CD4-positive, alpha-beta T cell treated with Interleukin-6 for 4 hours (primary cell): Measurements from ENCODE around the gene GPRC5B.

Experiments
- DNase-seq: peaks from one replicate; pipeline ENCODE4 v3.0.0-alpha.2; 2020; ENCODE audit warnings: mixed read lengths

Gene GPRC5B

DNA sequence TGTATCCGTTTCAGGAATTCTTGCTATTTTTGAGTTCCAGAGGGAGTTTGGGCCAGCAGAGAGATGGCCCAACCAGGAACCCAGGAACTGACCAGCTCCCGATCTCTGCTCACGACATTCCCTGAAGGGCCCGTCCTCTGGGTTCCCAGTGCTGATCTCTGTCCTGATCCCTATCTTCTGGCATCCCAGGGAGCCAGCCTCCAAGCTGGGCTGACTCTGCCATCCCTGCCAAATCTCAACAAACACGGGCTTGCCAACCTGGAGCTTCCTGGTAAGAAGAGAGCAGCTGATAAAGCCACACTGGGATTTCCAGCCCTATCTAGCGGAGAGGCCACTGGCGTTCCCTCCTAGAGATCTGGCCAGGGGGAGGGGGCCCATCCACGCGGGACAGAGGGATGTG lies 16.2 kb downstream of the GPRC5B start:
- DNase-seq: no peak

DNA sequence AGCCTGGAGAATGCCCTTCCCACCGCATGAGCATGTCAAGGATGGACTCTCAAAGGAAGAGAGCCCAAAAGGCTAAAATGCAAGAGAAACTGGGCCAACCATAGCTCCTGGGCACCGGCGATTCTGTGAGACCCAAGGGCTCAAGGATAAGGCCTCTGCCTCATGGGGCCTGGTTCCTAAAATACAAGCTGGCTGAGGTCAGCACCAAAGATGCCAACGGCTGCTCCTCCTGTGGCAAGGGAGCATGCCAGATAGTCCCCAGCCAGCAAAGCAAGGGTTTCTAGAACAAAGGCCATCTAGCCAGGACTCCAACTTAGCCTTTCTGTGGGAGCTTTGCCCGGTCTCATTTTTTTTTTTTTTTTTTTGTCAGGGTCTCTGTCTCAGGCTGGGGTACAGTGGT lies 20.1 kb downstream of the GPRC5B start:
- no peak for DNase-seq

DNA sequence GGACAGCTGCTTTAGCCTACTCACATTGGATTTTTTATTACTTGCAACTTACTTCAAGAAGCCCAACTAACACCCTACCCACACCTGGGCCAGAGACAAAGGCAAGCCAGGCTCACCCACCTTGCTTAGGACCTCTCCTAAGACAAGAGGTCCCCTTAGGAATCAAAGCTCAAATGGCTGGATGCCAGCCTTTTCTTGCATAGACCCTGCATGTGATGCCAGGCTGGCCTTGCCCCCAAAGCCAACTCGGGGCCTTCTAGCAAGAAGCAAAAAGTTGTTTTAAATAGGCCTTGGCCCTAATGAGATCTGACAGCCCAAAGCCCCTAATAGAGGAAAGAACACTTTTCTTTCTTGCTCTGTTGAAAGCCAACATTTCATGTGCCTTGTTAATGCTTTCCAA lies 20.7 kb downstream of the GPRC5B start:
- no peak for DNase-seq

DNA sequence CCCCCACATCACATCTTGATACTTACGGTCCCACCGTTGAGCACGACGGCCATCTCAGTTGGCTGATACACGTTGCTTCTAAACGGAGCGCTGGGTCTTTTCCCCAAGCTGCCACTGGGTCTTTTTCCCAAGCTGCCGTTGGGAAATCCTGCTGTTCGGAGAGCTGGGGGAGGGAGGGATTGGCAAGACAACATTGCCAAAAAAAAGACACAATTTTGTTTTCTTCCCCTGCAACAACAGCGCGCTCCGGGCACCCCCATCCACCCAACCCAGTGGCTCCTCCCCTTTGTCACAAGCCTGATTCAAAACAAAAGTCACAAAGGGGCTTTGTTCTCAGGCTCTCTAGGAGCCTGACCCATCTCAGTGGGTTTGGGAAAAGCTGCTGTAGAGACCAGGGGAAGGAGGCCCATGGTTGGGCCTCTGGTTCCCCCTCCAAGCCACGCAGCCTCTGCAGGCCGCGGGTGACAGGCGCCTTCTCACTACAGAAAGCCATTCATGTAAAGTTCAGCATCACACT lies 22.8 kb downstream of the GPRC5B start:
- DNase-seq: no peak

DNA sequence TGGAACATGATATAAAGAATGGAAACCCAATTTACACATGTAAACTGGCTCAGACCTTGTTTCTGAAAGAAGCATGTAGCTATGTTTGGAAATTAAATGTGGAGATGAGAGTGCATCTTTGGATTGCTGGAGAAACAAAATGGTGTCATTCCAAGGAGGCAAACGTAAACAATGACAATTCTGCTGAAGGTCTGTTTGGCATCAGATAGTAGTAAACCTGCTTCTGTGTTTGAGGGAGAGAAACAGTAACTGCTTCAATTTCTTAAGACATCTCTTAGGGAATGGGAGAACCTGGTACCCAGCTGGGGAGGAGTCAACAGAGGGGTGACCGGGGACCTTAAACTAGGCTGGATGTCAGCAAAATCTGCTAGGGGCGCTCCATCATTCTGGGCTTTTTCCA lies 23.5 kb downstream of the GPRC5B start:
- DNase-seq: no peak

DNA sequence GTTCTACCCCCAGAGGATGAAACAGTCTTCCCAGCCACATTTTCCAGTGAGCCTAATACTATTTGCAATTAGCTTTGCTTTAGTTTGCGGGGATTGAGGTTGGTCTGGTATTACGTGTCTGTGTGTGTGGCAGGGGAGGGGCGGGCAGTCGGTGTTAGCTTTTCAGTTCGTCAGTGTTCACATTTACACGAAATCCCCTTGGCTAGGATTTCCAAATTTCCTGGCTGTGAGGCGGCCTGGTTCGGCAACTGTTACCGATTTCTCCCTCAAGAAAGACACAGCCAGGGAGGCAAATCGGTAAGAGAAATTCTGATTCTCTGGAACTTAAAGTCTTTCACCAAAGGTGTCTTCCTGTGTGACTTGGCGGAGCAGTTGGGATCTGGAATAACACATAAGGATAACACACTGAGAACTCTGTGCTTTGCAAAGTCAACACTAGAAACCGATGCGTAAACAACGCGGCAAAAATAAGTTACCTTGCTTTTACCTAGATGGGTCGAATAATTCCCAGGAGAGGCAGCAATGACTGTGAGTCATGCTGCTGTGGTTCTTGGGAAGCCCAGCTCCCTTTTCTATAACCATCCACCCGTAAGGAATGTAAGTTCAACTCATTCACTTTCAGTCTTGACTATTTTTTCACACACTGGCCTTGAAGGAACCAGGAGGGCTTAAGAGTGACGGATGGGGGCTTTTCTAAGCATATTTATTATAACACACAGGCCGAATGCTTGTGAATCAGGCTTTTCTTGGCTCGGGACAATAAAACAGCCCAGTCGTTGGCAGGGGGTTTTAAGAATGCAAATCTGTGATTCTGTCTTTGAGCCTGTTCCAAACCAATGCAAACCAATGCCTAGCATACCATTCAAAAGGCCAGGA lies 24.2 kb downstream of the GPRC5B start:
- no peak for DNase-seq

DNA sequence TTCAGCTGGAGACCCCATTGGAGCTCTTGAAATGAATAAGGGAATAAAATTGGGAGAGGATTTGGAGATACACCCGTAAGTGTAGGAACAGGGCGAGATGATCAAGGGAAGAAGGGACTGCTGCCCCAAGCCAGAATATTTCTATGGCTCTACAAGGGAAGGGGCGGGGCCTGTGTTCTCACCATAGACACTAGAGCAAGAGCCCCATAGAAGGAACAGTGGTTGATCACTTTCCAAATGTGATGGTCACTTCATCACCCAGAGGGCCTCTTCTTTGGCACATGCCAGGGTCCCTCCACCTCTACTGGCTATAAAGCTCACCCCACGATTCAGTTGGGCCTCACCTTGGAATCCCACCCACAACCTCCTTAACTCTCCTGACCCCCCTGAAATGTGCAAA lies 25.0 kb downstream of the GPRC5B start:
- DNase-seq: no peak

DNA sequence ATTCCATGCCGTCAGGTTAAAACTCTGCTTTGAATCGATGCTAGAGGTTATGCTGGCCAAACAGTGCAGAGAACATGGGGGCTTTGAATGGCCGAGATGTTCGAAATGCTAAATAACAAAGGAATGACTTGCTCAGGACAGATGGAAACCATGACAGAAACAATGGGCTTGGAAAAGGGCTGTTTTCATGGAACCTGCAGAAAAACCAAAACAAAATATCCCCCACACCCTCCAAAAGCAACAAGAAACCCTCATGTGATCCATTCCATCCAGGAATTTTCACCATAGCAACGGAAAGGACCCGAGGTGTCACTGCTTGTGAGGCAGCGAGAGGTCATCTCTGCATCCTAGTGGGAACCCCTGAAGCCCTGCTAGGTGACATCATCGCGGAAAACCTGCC lies 25.5 kb downstream of the GPRC5B start:
- DNase-seq: no peak

DNA sequence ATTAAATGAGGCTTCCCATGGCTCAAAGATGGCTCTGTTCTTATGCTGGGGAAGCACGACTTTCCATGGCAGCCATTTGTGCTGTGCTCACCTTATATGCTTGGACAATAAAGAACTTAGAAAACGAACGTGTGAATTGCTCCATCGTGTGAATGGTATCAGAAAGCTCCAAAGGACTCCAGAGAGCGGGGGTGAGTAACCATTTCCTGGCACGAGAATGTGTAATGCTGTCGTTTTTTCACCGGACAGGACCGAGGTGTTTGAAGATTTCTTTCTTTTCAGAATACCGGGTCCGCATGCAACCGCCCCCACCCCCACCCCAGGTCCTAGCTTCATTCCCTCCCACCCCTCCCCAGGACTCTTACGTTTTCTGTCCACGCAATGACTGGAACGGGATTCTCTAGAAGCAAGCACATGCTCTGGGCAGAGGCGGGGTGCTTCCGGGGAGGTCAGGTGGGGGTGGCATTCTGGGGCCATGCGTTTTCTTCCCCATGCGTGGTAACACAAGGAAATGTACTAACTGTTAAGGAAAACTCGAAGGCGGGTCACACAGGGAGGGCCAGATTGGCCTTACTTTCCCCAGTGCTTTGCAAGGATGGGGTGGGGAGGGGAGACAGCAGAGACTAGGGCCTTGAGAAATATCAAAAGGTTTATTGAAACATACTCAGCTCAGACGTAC lies 26.2 kb downstream of the GPRC5B start:
- DNase-seq: no peak

DNA sequence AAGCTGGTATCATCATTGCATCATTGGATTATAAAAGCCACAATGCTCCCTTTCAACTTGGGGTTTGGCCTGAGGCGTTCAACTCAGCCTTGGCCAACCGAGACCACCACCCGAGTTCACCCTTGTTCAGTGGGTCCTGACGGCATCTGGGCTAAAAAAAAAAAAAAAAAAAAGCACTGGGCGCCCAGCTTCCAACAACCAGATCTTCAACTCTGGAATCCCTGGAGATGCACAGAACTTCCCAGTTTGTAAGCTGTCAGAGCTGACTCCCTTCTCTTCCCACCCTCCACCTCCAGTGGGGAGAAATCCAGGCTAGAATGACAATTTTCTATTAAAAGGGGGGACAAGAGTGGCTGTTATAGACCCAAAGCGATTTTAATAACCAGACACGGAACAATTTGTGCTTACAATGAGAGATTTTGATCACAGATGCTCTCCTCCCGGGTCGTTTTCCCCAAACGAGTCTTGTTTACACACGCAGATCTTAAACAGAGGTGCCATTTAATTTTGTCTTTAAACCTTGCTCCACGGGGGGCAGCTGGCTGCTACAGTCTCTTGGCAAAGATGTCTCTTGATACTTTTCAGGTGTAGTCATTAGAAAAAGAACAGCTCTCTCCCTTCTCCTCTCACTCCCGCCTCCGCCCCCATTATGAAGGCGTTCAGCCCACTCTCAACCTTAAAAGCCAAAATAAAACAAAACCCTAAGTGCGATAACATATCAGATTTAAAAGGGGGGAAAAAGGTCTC lies 26.9 kb downstream of the GPRC5B start:
- DNase-seq: no peak

DNA sequence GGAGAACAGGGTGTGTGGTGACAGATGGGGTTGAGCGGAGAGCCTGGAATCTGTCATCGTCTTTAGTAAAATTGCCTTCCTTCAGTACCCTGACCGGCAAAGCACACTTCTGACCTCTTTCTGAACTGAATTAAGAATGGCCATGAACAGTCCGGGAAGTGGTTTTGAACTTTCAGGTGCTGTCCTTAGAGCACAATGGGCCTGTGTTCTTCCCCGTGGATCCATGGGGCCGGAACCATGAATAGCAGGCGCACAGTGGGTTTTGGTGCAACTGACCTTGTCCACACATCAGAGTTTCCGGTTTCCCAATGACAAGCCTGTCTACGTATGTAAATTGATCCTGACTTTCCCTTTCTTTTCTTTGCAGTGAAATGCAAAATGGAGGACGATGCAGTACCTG lies 28.5 kb downstream of the GPRC5B start:
- no peak for DNase-seq

DNA sequence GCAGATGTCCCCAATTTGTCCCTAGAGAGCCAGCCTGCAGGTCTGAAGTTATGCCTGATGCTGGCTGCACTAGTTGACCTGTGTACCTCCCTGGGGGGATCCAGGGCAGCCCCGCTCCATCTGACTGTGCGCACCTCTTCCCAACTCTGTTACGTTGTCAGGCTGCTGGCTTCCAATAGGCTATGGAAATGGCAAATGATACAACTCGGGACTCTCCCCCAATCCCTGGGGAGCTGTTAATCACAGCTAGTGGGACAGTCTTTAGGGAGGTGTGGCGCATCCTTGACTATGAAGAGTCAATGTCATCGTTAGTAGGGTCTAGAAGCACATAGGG lies 30.1 kb downstream of the GPRC5B start:
- no peak for DNase-seq

DNA sequence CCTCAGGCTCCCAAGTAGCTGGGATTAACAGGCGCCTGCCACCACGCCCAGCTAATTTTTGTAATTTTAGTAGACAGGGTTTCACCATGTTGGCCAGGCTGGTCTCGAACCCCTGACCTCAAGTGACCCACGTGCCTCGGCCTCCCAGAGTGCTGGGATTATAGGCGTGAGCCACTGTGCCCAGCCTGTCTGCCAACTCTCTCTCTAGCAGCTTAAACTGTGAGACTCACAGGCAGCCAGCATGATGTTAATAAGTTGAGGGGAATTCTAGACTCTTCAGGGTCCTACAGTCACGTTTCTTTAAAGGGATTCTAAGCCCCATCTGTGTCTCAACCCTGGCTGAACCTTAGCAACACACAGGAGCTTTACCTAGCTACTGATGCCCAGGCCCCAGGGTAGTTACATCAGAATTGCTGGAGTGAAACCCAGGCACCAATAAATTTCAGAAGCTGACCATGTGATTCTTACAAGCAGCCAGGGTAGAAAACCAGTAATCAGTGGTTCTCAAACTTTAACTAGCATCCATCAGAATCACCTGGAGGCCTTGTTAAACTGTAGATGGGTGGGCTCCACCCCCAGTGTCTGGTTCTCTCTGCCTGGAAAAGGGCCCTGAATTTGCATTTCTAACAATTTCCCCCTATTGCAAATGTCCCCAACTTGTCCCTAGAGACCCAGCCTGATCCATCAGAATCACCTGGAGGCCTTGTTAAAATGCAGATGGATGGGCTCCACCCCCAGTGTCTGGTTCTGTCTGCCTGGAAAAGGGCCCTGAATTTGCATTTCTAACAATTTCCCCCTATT lies 30.7 kb downstream of the GPRC5B start:
- no peak for DNase-seq

DNA sequence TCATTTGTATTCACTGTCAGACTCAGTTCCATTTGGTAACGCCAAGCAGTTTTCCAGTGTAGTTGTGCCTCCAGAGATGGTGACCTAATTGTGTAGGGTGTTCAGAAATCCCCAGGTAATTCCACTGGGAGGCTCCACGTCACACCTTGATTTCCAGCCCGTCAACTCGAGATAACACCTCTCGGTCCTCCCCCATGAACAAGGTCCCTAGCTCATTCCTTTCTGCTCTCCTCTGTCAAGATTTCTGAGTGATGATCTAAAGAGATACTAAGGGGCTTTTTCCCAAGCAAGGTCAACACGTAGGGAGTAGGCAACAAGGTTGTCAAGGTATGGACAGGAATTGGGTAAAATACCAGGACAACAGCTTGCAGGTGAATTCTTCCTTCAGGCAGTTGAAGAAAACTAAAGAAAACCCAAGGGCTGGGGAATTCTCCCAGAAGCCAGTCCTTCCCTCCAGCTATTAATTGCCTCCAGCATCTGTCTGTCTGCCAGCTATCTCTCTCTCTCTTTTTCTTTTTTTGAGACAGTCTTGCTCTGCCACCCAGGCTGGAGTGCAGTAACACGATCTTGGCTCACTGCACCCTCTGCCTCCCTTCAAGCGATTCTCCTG lies 31.4 kb downstream of the GPRC5B start:
- no peak for DNase-seq

DNA sequence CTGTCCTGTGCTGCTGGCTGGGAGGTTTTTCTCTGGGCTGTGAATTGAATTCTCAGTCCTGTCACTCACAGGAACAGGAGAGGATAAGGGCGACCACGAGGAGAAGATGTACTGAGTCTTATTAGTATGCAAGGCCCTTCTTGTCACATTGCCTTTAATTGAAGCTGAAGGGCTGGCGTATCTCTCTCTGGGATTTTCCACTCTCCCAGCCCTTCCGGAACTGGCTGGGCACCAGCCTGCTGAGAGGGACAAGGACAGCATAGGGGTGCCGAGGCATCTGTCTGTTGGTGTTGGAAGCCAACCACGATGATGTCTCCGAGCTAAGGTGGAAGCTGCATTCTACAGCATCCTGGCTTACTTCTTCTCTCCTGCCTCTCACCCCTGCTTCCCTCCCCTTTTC lies 33.2 kb downstream of the GPRC5B start:
- no peak for DNase-seq

DNA sequence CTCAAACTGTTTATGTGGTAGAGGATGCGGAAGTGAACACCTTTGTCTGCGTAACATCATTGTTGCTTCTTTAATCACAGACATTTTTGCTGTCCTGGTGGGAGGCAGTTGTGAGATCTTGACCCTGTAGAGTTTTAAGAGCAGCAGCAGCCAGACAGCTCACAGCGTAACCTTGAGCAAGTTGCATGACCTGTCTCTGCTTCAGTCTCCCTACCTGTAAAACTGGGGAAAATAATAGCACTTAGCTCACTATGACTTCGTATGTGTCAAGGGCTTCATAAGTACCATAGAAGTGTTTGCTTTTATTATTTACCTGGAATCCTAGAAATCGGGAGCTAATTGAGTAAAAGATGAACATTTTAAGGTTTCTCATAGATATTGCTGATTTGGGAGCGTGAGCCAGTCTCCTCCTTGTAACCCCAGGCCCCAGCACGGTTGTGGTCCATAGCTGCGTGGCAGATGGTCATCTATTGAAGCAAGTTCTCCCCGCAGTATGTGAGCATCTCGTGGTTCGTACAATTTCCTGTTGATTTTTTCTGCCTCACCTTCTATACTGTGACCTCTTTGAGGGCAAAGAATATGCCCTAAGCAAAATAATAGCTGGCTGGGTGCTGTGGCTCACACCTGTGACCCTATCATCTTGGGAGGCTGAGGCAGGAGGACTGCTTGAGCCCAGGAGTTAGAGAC lies 34.4 kb downstream of the GPRC5B start:
- no peak for DNase-seq

DNA sequence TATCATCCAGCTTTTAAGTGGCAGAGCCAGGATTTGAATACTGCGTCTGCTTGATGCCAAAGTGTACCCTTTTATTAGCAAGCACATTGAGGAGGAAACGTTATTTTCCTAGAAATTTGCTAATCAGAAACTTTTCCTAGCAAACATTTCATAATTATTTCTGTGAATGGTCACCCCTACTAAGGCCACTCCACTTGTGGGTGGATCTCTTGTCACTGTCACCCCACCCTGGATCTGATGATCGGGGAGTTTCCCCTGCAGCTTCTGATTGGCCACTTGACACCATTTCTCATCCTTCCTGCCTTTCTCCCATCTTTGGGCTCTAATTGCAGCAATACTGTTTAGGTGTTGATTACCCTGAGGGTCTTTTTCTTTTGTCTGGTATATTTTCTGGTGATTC lies 35.9 kb downstream of the GPRC5B start:
- no peak for DNase-seq

DNA sequence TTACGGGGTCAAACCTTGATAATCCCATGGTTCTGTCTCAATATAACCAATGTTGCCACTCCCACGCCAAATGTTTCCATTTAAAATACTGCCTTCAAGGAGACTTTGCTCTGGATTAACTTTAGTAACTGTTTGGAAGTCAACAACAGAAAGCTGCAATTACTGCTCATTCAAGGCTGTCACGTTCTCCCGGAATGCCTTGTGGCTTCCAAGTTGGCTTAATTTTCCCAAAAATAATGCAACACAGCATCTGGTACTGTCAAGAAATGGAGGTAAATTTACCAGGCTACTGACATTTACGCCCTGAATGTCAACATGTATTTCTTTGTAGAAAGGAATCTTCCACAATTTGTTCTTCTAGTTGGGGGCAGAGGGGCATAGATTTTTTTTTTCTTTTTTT lies 38.2 kb downstream of the GPRC5B start:
- no peak for DNase-seq

DNA sequence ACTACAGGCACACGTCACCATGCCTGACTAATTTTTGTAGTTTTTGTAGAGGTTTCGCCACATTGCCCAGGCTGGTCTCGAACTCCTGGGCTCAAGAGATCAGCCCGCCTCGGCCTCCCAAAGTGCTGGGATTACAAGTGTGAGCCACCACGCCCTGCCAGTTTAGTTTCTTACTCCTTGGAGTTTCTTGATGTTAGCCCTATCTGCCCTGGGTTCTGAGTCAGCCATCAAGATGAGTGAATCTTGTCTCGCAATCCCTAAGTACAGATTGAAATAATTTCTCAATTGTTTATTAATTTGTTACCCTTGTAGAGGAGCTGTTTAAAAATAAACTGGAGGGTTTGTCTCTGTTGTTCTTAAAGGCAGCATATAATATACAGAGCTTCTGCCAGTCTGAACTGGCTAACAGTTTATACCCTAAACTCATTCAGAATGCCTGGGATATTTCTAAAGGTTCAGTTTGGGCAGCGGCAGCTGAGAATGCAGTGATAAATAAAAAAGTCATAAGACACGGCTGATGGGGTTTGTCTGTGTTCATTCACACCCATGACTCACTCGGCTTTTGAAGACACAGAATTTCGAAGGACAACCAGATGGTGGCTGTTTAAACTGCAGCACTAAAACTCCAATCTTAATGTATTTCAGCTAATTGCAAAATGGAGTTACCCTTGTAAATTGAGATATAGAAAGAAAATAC lies 39.6 kb downstream of the GPRC5B start:
- DNase-seq: no peak

DNA sequence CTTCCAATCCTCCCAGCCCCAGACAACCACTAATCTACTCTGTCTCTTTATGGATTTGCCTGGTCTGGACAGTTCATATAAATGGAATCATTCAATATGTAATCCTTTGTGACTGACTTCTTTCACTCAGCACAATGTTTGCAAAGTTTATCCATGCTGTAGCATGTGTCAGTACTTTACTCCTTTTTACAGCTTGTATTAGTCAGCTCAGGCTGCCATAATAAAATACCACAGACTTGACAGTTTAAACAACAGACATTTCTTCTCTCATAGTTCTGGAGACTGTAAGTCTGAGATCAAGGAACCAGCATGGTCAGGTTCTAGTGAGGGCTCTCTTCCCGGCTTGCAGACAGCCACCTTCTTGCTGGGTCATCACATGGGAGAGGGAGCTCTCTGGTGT lies 41.3 kb downstream of the GPRC5B start:
- DNase-seq: no peak
